VCaP (cell line): ENCODE results near the gene AOAH.
"Not testable (repeated sequence)": the region's sequence is repeated elsewhere in the genome, so short reads cannot be mapped to it uniquely, and the experiment has no call there.

ENCODE experiments used
- H3K27ac ChIP-seq: fragments of 450-650 bp; 2 replicates; pipeline ENCODE4 v1.5.1; 2017
- CTCF ChIP-seq: fragments of 450-650 bp; conservative IDR thresholded peaks from 2 replicates; pipeline ENCODE4 v1.5.1; 2017; ENCODE audit warnings: mild to moderate bottlenecking, moderate library complexity

The AOAH gene

DNA sequence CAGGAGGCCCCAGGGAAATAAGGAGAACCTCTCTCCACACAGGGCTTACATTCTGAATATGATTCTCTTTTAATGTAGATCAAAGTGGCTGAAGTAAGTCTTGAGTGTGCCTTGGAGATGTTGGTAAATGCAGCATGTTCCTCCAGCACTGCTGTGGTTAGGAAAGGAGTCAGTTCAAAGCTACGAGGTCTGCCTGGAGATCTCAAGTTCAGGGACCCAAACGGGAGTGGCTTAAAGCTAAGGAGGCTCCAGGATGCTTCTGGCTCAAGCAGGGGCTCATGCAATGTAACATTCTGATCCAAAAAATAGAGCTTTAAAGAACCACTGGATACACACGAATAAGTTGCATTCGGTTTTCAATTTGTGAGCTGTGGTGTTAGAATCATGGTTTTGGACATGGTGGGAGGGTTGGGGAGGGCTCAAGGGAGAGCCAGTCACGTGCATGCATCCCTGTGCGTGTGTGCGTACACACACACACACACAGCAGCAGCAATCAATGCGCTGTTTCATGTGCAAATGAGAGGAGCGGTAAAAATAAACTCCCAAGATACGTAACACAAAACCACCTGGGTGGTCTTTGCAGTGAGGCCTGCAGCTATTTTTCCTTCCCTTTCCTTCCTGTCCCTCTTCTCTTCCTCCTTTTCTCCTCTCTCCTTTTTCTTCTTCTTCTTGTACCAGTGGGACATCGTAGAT, 70.5 kb downstream of the AOAH start:
- H3K27ac ChIP-seq: no peak overlapping the region
- TF ChIP-seq CTCF: no peak

DNA sequence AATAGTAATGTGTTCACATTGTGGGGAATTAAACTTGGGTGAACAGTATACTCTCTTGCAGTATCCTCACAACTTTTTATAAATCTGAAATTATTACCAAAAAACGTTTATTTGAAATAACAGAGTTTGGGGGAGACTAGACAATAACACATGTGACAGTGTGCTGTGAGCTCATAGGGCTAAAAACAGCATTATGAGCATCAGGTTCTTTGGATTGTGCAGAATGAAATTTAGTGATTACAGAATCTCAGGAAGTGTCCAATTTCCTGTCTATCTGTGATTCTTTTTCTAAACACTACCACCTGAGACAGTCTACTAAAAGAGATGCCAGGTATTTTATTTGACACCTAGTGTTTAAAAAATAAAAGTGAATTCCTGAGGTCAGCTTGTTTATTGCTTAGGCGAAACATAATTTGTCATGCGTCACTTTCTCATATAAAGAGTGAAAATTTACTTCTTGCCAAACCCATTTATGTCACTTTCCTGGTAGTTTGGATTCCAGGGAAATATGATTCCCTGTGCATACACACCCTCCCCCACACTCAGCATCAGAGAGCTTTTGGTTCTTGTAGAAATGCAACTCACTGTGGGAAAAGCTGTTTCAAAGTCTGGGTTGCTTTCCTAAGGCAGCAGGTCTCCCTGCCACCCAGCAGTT, 71.2 kb downstream of the AOAH start:
- H3K27ac ChIP-seq: no peak overlapping the region
- TF ChIP-seq CTCF: no peak

- no peak for TF ChIP-seq CTCF
- H3K27ac ChIP-seq: no peak overlapping the region
Observed at GRCh38 chr7:36652431-36652830, 71.9 kb downstream of the AOAH start.

- no peak for TF ChIP-seq CTCF
- no peak overlapping the region for H3K27ac ChIP-seq
Observed at GRCh38 chr7:36651404-36651803, 72.9 kb downstream of the AOAH start.

- no peak for TF ChIP-seq CTCF
Observed at GRCh38 chr7:36650766-36651312, 73.5 kb downstream of the AOAH start.

GRCh38 chr7:36650320-36650719, 74.0 kb downstream of the AOAH start:
- no peak overlapping the region for H3K27ac ChIP-seq
- TF ChIP-seq CTCF: no peak

More at GRCh38 chr7:36650766-36651312, 73.5 kb downstream of the AOAH start:
- no peak overlapping the region for H3K27ac ChIP-seq

DNA sequence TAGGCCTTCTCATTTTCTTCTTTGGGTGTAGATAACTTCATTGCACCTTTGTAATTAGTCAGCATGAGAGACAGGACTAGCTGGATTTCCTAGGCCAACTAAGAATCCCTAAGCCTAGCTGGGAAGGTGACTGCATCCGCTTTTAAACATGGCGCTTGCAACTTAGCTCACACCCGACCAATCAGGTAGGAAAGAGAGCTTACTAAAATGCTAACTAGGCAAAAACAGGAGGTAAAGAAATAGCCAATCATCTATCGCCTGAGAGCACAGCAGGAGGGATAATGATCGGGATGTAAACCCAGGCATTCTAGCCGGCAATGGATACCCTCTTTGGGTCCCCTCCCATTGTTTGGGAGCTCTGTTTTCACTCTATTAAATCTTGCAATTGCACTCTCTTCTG, 75.0 kb downstream of the AOAH start:
- not testable (repeated sequence) for H3K27ac ChIP-seq

- H3K27ac ChIP-seq: no peak overlapping the region
Observed at GRCh38 chr7:36648441-36648840, 75.9 kb downstream of the AOAH start.

More at GRCh38 chr7:36648441-36648840, 75.9 kb downstream of the AOAH start:
- TF ChIP-seq CTCF: no peak
